Suprapubic skin (tissue), 4 donors: ENCODE data around the gene ZBTB21. TPM values are rescaled to one million over a fixed set of nuclear protein-coding genes. Genes with fewer than 3 reads are reported as not detected.

ENCODE experiments used
- DNase-seq, 2 donors: peaks; one replicate each; pipeline ENCODE4 v3.0.0-alpha.2; 2019; ENCODE audit warnings: low spot score in 2 of 2
- H3K27ac ChIP-seq: fragments of 200-600 bp; sonication (generic); one replicate; pipeline ENCODE4 v1.5.1; 2019
- H3K27me3 ChIP-seq: fragments of 200-600 bp; sonication (generic); one replicate; pipeline ENCODE4 v1.5.1; 2019
- H3K36me3 ChIP-seq: fragments of 200-600 bp; sonication (generic); one replicate; pipeline ENCODE4 v1.5.1; 2019
- H3K4me1 ChIP-seq: fragments of 200-600 bp; sonication (generic); one replicate; pipeline ENCODE4 v1.5.1; 2019
- H3K4me3 ChIP-seq: fragments of 200-600 bp; sonication (generic); one replicate; pipeline ENCODE4 v1.5.1; 2019; ENCODE audit warnings: mild to moderate bottlenecking
- H3K9me3 ChIP-seq: fragments of 200-600 bp; sonication (generic); one replicate; pipeline ENCODE4 v1.5.1; 2019
- EP300 ChIP-seq: sonication (generic); formaldehyde crosslinking; IDR thresholded peaks from one replicate; pipeline ENCODE4 v1.6.1; 2017; ENCODE audit warnings: antibody characterized with exemption
- POLR2A ChIP-seq, 2 donors: fragments of 450-650 bp; IDR thresholded peaks; one replicate each; pipeline ENCODE4 v1.6.1; 2017; ENCODE audit warnings: antibody characterized with exemption in 2 of 2, mild to moderate bottlenecking in 2 of 2, moderate library complexity in 2 of 2
- POLR2AphosphoS5 ChIP-seq, 3 donors: sonication (generic); formaldehyde crosslinking; IDR thresholded peaks; one replicate each; pipeline ENCODE4 v1.6.1; 2017; ENCODE audit warnings: antibody characterized with exemption in 3 of 3
- WGBS: methylation state at CpG from one replicate; pipeline ENCODE4 v1.1.5; 2018; 5-methylcytosine and 5-hydroxymethylcytosine counted together
- total RNA-seq, 4 donors: library from RNA; depleted of rRNA; stranded (reverse); fragments of >200 nt; gene quantifications; one replicate each; pipeline ENCODE4 v1.1.0, GENCODE V29; 2016
- TF ChIP-seq, protein P1 (sequence below), 2 donors: fragments of 200-600 bp in 1 of 2; fragments of 450-650 bp in 1 of 2; sonication (generic) in 1 of 2; IDR thresholded peaks; one replicate each; pipeline ENCODE4 v1.5.1; 2016 to 2019; ENCODE audit warnings: antibody characterized with exemption in 2 of 2, mild to moderate bottlenecking in 1 of 2, moderate library complexity in 1 of 2

Gene ZBTB21
- total RNA-seq, 4 donors from 2014 or later = 24.5 to 39.1 (median 30.5) TPM

DNA sequence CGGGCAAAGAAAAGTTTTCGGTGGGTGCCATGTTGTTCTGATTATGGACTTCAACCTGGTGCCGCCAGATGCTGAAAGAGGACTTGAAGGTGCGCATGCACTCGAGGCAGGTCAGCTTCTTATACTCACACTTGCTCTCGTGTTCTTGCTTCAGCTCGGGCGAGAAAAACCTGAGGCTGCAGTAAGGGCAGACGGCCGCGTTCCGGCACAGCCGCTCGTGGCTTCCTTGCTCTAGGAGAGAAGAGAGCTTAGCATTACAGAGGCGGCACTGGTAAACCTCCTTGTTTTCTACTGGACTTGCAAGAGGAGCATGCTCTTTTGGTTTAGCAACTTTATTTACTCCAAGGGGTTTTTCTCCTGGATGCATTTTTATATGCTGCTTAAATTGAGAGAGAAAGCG lies 18.5 kb downstream of the ZBTB21 start:
- no peaks in the 10 kb centered on the region for H3K4me1 ChIP-seq
- WGBS = 93% methylated on average over 16 of the region's 16 CpGs
- DNase-seq = no peak
- no peak for TF ChIP-seq EP300
- no peak for TF ChIP-seq POLR2AphosphoS5 (IDR thresholded peaks at IDR 0.05)
- TF ChIP-seq, protein P1, sequence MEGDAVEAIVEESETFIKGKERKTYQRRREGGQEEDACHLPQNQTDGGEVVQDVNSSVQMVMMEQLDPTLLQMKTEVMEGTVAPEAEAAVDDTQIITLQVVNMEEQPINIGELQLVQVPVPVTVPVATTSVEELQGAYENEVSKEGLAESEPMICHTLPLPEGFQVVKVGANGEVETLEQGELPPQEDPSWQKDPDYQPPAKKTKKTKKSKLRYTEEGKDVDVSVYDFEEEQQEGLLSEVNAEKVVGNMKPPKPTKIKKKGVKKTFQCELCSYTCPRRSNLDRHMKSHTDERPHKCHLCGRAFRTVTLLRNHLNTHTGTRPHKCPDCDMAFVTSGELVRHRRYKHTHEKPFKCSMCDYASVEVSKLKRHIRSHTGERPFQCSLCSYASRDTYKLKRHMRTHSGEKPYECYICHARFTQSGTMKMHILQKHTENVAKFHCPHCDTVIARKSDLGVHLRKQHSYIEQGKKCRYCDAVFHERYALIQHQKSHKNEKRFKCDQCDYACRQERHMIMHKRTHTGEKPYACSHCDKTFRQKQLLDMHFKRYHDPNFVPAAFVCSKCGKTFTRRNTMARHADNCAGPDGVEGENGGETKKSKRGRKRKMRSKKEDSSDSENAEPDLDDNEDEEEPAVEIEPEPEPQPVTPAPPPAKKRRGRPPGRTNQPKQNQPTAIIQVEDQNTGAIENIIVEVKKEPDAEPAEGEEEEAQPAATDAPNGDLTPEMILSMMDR (IDR thresholded peaks at IDR 0.05) = no peak
- TF ChIP-seq POLR2A (IDR thresholded peaks at IDR 0.05) = no peak
- peaks cover 46% of the 10 kb centered on the region for H3K36me3 ChIP-seq
- no peaks in the 10 kb centered on the region for H3K27me3 ChIP-seq
- H3K9me3 ChIP-seq = peaks cover 5% of the 10 kb centered on the region
- H3K27ac ChIP-seq = no peak overlapping the region
- no peak overlapping the region for H3K4me3 ChIP-seq

DNA sequence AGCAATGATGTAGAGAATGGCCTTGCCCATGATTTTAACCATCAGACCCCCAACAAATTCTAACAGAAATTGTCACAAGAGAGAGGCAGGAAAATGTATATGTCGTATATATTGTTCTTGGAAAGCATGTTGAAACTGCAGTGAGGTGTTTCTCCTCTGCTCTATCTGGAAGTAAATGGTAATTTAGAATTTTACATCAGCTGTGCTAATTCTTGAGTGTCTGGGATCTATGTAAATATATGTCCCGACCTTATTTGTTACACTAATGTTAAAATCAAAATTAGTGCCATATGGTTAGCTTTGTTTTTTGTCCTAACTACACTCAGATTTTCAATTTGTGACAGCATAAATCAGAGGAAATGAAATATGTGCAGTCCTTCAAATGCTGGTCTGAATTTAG lies 20.5 kb downstream of the ZBTB21 start:
- 86% methylated on average over 2 of the region's 2 CpGs for WGBS
- H3K4me1 ChIP-seq = peaks cover 5% of the 10 kb centered on the region
- H3K27me3 ChIP-seq = no peaks in the 10 kb centered on the region
- peaks cover 36% of the 10 kb centered on the region for H3K36me3 ChIP-seq
- H3K9me3 ChIP-seq = no peaks in the 10 kb centered on the region
- no peak overlapping the region for H3K4me3 ChIP-seq
- no peak overlapping the region for H3K27ac ChIP-seq
- TF ChIP-seq POLR2AphosphoS5 (IDR thresholded peaks at IDR 0.05) = no peak
- TF ChIP-seq, protein P1 (IDR thresholded peaks at IDR 0.05) = no peak
- no peak for TF ChIP-seq EP300
- TF ChIP-seq POLR2A (IDR thresholded peaks at IDR 0.05) = no peak
- DNase-seq = no peak

DNA sequence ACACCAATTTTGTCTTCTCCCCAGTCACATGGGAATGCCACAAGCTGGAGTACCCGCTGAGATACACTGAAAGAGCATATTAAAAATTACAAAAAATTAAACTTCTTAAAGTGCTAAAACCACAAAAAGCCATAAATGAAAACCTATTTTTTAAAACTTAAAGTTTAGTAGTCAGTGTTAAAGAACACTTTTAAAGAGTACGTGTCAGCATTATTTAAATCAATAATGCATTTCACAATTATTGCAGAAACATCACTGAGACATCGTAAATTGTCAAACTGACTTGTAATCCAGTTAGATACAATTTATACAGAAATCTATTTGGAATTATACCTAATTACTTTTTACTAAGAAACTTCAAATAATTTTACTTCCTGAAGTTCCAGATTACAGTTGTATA lies 22.9 kb downstream of the ZBTB21 start:
- Histone ChIP-seq H3K4me3 (no peak overlapping the region), H3K36me3 (peaks cover 16% of the 10 kb centered on the region), H3K9me3 (no peaks in the 10 kb centered on the region), H3K27me3 (no peaks in the 10 kb centered on the region), H3K4me1 (peaks cover 8% of the 10 kb centered on the region), H3K27ac (no peak overlapping the region)
- no peak for DNase-seq
- TF ChIP-seq POLR2AphosphoS5 (IDR thresholded peaks at IDR 0.05) (no peak), EP300 (no peak), POLR2A (IDR thresholded peaks at IDR 0.05) (no peak)
- TF ChIP-seq, protein P1 (IDR thresholded peaks at IDR 0.05) = no peak
- 85% methylated on average over 3 of the region's 3 CpGs for WGBS

DNA sequence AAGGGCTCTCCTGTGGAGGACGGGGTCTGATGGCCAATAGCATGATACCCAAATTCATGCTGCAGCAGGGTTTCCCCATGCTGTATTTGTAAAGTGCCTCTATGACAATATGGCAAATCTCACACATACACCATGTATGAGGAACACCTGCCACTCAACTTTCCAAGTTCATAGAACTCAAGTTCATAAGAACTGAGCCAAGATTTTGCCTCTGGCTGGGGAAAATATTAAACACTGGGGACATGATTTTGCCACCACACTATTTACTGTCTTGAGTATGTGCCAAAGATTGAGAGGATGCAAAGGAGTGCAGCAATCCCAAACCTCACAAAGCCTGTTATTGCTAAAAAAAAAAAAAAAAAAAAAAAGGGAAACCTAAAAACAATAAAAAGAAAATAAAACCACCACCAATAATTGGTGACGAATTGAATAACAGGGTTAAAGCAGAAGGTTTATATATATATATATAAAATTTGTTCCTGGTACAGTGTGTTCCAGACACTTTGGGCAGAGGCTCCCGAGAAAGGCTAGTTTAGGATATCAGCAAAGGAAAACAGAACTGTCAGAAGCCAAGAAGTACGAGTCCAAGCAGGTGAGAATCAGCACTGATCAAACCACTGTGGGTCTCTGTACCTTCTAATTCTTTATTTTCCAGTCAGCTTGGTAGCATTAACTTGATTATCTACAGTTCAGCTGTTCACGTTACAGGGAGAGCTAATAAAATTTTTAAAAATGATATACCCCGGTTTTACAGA lies 24.3 kb downstream of the ZBTB21 start:
- 60% methylated on average over 6 of the region's 6 CpGs for WGBS
- peaks cover 8% of the 10 kb centered on the region for H3K4me1 ChIP-seq
- H3K9me3 ChIP-seq = no peaks in the 10 kb centered on the region
- TF ChIP-seq POLR2A (IDR thresholded peaks at IDR 0.05) (no peak), EP300 (no peak), POLR2AphosphoS5 (IDR thresholded peaks at IDR 0.05) (no peak)
- TF ChIP-seq, protein P1 (IDR thresholded peaks at IDR 0.05) = no peak
- no peak for DNase-seq
- H3K4me3 ChIP-seq = no peak overlapping the region
- H3K27me3 ChIP-seq = no peaks in the 10 kb centered on the region
- no peak overlapping the region for H3K27ac ChIP-seq
- H3K36me3 ChIP-seq = peaks cover 1% of the 10 kb centered on the region

DNA sequence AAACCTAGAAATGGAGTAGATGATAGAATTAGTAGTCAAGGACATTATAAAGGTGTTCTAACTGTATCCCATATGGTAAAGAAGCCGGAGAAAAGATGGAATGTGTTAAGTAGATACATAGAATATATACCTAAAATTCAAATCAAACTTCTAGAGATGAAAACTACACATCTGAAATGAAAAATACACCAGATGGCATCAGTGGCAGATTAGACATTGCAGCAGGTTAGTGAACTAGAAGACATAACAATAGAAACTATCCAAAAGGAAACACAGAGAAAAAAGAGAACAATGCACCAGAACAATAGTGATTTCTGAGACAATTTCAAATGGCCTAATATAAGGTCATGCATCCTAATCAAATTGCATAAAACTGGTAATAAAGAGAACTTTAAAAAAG lies 26.9 kb downstream of the ZBTB21 start:
- Histone ChIP-seq H3K36me3 (no peaks in the 10 kb centered on the region), H3K4me1 (peaks cover 14% of the 10 kb centered on the region), H3K27me3 (no peaks in the 10 kb centered on the region), H3K4me3 (no peak overlapping the region), H3K9me3 (no peaks in the 10 kb centered on the region), H3K27ac (no peak overlapping the region)
- WGBS = 96% methylated on average over 1 of the region's 1 CpG
- no peak for DNase-seq
- TF ChIP-seq POLR2AphosphoS5 (IDR thresholded peaks at IDR 0.05) (no peak), EP300 (no peak), POLR2A (IDR thresholded peaks at IDR 0.05) (no peak)
- TF ChIP-seq, protein P1 (IDR thresholded peaks at IDR 0.05) = no peak
